GM23338 (cell line): Measurements from ENCODE around the gene PANX3. TPM values are rescaled to one million over a fixed set of nuclear protein-coding genes. Genes with fewer than 3 reads are reported as not detected.

Source experiments
- ATAC-seq: fragments of 200-7000 bp; cut with Tn5 transposase; 3 replicates; pipeline ENCODE4 v1.9.1; 2020
- DNase-seq: peaks from one replicate; pipeline ENCODE4 v3.0.0-alpha.2; 2015; ENCODE audit warnings: low spot score
- H2AFZ ChIP-seq: fragments of 200-600 bp; sonication (generic); 2 replicates; pipeline ENCODE4 v1.8.0; 2016; ENCODE audit warnings: antibody characterized with exemption, mild to moderate bottlenecking, moderate library complexity
- H3F3A ChIP-seq: fragments of 200-600 bp; sonication (generic); replicated peaks from 2 replicates; pipeline ENCODE4 v1.8.0; 2017; ENCODE audit warnings: antibody characterized with exemption, mixed run types, low read depth
- H3K27ac ChIP-seq: fragments of 200-600 bp; sonication (generic); 2 replicates; pipeline ENCODE4 v1.6.1; 2016; ENCODE audit warnings: low read depth
- H3K27me3 ChIP-seq: fragments of 200-600 bp; sonication (generic); 2 replicates; pipeline ENCODE4 v1.8.0; 2016; ENCODE audit warnings: mild to moderate bottlenecking, mixed run types, moderate library complexity; ENCODE audit not compliant: insufficient read depth
- H3K36me3 ChIP-seq: fragments of 200-600 bp; sonication (generic); 2 replicates; pipeline ENCODE4 v1.8.0; 2016; ENCODE audit warnings: mild to moderate bottlenecking; ENCODE audit not compliant: insufficient read depth
- H3K4me1 ChIP-seq: fragments of 200-600 bp; sonication (generic); 2 replicates; pipeline ENCODE4 v1.8.0; 2016; ENCODE audit warnings: mild to moderate bottlenecking, moderate library complexity; ENCODE audit not compliant: insufficient read depth
- H3K4me2 ChIP-seq: fragments of 200-600 bp; sonication (generic); 2 replicates; pipeline ENCODE4 v1.7.1; 2017; ENCODE audit warnings: mixed run types
- H3K4me3 ChIP-seq: fragments of 200-600 bp; sonication (generic); 2 replicates; pipeline ENCODE4 v1.6.1; 2016; ENCODE audit warnings: mixed run types
- H3K79me2 ChIP-seq: fragments of 200-600 bp; sonication (generic); replicated peaks from 2 replicates; pipeline ENCODE4 v1.8.0; 2017; ENCODE audit warnings: mild to moderate bottlenecking; ENCODE audit not compliant: insufficient read depth
- H3K9me2 ChIP-seq: fragments of 200-600 bp; sonication (generic); 2 replicates; pipeline ENCODE4 v1.8.0; 2017; ENCODE audit not compliant: insufficient read depth
- H4K20me1 ChIP-seq: fragments of 200-600 bp; sonication (generic); replicated peaks from 2 replicates; pipeline ENCODE4 v1.8.0; 2017; ENCODE audit warnings: mild to moderate bottlenecking; ENCODE audit not compliant: insufficient read depth
- H3K27ac Mint-ChIP-seq: 2 replicates; pipeline ENCODE4 v1.8.0; 2020; ENCODE audit warnings: inconsistent platforms, mild to moderate bottlenecking, moderate library complexity, mixed read lengths
- H3K27me3 Mint-ChIP-seq: 3 replicates; pipeline ENCODE4 v1.8.0; 2022; ENCODE audit warnings: low read depth, mild to moderate bottlenecking, moderate library complexity, mixed read lengths, inconsistent platforms; ENCODE audit not compliant: insufficient read depth, poor library complexity
- H3K36me3 Mint-ChIP-seq: 3 replicates; pipeline ENCODE4 v1.8.0; 2021; ENCODE audit warnings: low read depth, mild to moderate bottlenecking, inconsistent platforms, moderate library complexity, mixed read lengths
- H3K4me1 Mint-ChIP-seq: 3 replicates; pipeline ENCODE4 v1.8.0; 2020; ENCODE audit warnings: mild to moderate bottlenecking, inconsistent platforms, mixed read lengths
- H3K4me3 Mint-ChIP-seq: 3 replicates; pipeline ENCODE4 v1.8.0; 2021; ENCODE audit warnings: moderate library complexity, mild to moderate bottlenecking, inconsistent platforms, mixed read lengths
- H3K9me3 Mint-ChIP-seq: 3 replicates; pipeline ENCODE4 v1.8.0; 2020; ENCODE audit warnings: moderate library complexity, mild to moderate bottlenecking, inconsistent platforms, mixed read lengths
- CREB1 ChIP-seq: fragments of 250-450 bp; sonication (Bioruptor Pico); IDR thresholded peaks from 2 replicates; pipeline ENCODE4 v1.5.0; 2020; ENCODE audit warnings: low read depth, mild to moderate bottlenecking, moderate library complexity
- CTCF ChIP-seq, 2 experiments: fragments of 200-600 bp in 1 of 2; sonication (generic) in 1 of 2; conservative IDR thresholded peaks; 2 replicates each; pipeline versions ENCODE4 v1.5.1 to v1.6.1; 2016 to 2017; ENCODE audit warnings: antibody characterized with exemption in 2 of 2, low read depth in 2 of 2, mild to moderate bottlenecking in 2 of 2, moderate library complexity in 1 of 2
- ETS1 ChIP-seq: IDR thresholded peaks from 2 replicates; pipeline ENCODE4 v1.6.1; 2016; ENCODE audit warnings: antibody characterized with exemption
- EZH2 ChIP-seq: fragments of 200-600 bp; sonication (generic); IDR thresholded peaks from one replicate; pipeline ENCODE4 v1.8.0; 2017; ENCODE audit warnings: antibody characterized with exemption, mild to moderate bottlenecking, low read depth; ENCODE audit not compliant: unreplicated experiment
- EZH2phosphoT487 ChIP-seq: fragments of 200-600 bp; sonication (generic); IDR thresholded peaks from one replicate; pipeline ENCODE4 v1.8.1; 2018; ENCODE audit warnings: antibody characterized with exemption; ENCODE audit not compliant: unreplicated experiment
- JUNB ChIP-seq: IDR thresholded peaks from one replicate; pipeline ENCODE4 v1.6.1; 2016; ENCODE audit warnings: antibody characterized with exemption; ENCODE audit not compliant: unreplicated experiment
- NANOG ChIP-seq: IDR thresholded peaks from 2 replicates; pipeline ENCODE4 v1.6.1; 2016; ENCODE audit warnings: antibody characterized with exemption, borderline replicate concordance
- POLR2AphosphoS5 ChIP-seq: IDR thresholded peaks from 2 replicates; pipeline ENCODE4 v1.6.1; 2016; ENCODE audit warnings: antibody characterized with exemption, low read depth
- STAT1 ChIP-seq: IDR thresholded peaks from one replicate; pipeline ENCODE4 v1.6.1; 2016; ENCODE audit warnings: antibody characterized with exemption; ENCODE audit not compliant: unreplicated experiment
- ZNF114 ChIP-seq: fragments of 250-450 bp; sonication (Bioruptor Pico); IDR thresholded peaks from 2 replicates; pipeline ENCODE4 v1.5.0; 2020; ENCODE audit warnings: mild to moderate bottlenecking, moderate library complexity
- ZNF331 ChIP-seq: fragments of 250-450 bp; sonication (Bioruptor Pico); IDR thresholded peaks from 2 replicates; pipeline ENCODE4 v1.5.0; 2020; ENCODE audit warnings: low read depth, mild to moderate bottlenecking, moderate library complexity
- polyA plus RNA-seq: library from polyadenylated mRNA; unstranded; fragments of >200 nt; fragmentation: Nextera tagmentation; extraction: Ambion mirVana; gene quantifications from 2 replicates; pipeline ENCODE4 v1.2.1, GENCODE V29; 2016
- total RNA-seq: library from RNA; depleted of rRNA; stranded (reverse); fragments of >200 nt; shearing (Covaris generic); gene quantifications from 2 replicates; pipeline ENCODE4 v1.2.3, GENCODE V29; 2014
- TF ChIP-seq, protein P1 (sequence below): IDR thresholded peaks from one replicate; pipeline ENCODE4 v1.6.1; 2018; ENCODE audit warnings: antibody characterized with exemption; ENCODE audit not compliant: unreplicated experiment
- TF ChIP-seq, protein P2 (sequence below): fragments of 250-450 bp; sonication (Bioruptor Pico); IDR thresholded peaks from 2 replicates; pipeline ENCODE4 v1.5.0; 2020; ENCODE audit warnings: mild to moderate bottlenecking, moderate library complexity

Gene PANX3
- total and polyA plus RNA-seq, 2 experiments from 2014 or later = not detected

GRCh38 chr11:124618863-124619262, 7.6 kb downstream of the PANX3 start:
- Histone ChIP-seq H3K79me2 (peaks cover 10% of the 10 kb centered on the region), H4K20me1 (no peaks in the 10 kb centered on the region), H2AFZ (no peak overlapping the region; the same call in 1 of the 2 replicates), H3K4me1 (peaks cover 5% of the 10 kb centered on the region), H3K4me3 (no peak overlapping the region), H3K27ac (no peak overlapping the region), H3F3A (no peaks in the 10 kb centered on the region), H3K4me2 (no peak overlapping the region), H3K9me2 (no peaks in the 10 kb centered on the region), H3K36me3 (no peaks in the 10 kb centered on the region), H3K27me3 (peaks cover 4% of the 10 kb centered on the region; the same call in 1 of the 2 replicates)
- ATAC-seq (no peak), DNase-seq (no peak)
- no peak for TF ChIP-seq EZH2phosphoT487
- no peak for TF ChIP-seq CREB1 (CRISPR knock-in tag)
- TF ChIP-seq, protein P1, sequence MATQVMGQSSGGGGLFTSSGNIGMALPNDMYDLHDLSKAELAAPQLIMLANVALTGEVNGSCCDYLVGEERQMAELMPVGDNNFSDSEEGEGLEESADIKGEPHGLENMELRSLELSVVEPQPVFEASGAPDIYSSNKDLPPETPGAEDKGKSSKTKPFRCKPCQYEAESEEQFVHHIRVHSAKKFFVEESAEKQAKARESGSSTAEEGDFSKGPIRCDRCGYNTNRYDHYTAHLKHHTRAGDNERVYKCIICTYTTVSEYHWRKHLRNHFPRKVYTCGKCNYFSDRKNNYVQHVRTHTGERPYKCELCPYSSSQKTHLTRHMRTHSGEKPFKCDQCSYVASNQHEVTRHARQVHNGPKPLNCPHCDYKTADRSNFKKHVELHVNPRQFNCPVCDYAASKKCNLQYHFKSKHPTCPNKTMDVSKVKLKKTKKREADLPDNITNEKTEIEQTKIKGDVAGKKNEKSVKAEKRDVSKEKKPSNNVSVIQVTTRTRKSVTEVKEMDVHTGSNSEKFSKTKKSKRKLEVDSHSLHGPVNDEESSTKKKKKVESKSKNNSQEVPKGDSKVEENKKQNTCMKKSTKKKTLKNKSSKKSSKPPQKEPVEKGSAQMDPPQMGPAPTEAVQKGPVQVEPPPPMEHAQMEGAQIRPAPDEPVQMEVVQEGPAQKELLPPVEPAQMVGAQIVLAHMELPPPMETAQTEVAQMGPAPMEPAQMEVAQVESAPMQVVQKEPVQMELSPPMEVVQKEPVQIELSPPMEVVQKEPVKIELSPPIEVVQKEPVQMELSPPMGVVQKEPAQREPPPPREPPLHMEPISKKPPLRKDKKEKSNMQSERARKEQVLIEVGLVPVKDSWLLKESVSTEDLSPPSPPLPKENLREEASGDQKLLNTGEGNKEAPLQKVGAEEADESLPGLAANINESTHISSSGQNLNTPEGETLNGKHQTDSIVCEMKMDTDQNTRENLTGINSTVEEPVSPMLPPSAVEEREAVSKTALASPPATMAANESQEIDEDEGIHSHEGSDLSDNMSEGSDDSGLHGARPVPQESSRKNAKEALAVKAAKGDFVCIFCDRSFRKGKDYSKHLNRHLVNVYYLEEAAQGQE = no peak
- TF ChIP-seq STAT1 = no peak
- no peak for TF ChIP-seq EZH2
- no peak for TF ChIP-seq ETS1
- TF ChIP-seq ZNF114 = no peak
- TF ChIP-seq POLR2AphosphoS5 = no peak
- TF ChIP-seq ZNF331 (CRISPR knock-in tag) = no peak
- TF ChIP-seq, protein P2, sequence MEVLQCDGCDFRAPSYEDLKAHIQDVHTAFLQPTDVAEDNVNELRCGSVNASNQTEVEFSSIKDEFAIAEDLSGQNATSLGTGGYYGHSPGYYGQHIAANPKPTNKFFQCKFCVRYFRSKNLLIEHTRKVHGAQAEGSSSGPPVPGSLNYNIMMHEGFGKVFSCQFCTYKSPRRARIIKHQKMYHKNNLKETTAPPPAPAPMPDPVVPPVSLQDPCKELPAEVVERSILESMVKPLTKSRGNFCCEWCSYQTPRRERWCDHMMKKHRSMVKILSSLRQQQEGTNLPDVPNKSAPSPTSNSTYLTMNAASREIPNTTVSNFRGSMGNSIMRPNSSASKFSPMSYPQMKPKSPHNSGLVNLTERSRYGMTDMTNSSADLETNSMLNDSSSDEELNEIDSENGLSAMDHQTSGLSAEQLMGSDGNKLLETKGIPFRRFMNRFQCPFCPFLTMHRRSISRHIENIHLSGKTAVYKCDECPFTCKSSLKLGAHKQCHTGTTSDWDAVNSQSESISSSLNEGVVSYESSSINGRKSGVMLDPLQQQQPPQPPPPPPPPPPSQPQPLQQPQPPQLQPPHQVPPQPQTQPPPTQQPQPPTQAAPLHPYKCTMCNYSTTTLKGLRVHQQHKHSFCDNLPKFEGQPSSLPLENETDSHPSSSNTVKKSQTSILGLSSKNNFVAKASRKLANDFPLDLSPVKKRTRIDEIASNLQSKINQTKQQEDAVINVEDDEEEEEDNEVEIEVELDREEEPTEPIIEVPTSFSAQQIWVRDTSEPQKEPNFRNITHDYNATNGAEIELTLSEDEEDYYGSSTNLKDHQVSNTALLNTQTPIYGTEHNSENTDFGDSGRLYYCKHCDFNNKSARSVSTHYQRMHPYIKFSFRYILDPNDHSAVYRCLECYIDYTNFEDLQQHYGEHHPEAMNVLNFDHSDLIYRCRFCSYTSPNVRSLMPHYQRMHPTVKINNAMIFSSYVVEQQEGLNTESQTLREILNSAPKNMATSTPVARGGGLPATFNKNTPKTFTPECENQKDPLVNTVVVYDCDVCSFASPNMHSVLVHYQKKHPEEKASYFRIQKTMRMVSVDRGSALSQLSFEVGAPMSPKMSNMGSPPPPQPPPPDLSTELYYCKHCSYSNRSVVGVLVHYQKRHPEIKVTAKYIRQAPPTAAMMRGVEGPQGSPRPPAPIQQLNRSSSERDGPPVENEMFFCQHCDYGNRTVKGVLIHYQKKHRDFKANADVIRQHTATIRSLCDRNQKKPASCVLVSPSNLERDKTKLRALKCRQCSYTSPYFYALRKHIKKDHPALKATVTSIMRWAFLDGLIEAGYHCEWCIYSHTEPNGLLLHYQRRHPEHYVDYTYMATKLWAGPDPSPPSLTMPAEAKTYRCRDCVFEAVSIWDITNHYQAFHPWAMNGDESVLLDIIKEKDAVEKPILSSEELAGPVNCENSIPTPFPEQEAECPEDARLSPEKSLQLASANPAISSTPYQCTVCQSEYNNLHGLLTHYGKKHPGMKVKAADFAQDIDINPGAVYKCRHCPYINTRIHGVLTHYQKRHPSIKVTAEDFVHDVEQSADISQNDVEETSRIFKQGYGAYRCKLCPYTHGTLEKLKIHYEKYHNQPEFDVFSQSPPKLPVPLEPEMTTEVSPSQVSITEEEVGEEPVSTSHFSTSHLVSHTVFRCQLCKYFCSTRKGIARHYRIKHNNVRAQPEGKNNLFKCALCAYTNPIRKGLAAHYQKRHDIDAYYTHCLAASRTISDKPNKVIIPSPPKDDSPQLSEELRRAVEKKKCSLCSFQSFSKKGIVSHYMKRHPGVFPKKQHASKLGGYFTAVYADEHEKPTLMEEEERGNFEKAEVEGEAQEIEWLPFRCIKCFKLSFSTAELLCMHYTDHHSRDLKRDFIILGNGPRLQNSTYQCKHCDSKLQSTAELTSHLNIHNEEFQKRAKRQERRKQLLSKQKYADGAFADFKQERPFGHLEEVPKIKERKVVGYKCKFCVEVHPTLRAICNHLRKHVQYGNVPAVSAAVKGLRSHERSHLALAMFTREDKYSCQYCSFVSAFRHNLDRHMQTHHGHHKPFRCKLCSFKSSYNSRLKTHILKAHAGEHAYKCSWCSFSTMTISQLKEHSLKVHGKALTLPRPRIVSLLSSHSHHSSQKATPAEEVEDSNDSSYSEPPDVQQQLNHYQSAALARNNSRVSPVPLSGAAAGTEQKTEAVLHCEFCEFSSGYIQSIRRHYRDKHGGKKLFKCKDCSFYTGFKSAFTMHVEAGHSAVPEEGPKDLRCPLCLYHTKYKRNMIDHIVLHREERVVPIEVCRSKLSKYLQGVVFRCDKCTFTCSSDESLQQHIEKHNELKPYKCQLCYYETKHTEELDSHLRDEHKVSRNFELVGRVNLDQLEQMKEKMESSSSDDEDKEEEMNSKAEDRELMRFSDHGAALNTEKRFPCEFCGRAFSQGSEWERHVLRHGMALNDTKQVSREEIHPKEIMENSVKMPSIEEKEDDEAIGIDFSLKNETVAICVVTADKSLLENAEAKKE = no peak
- TF ChIP-seq JUNB = no peak
- TF ChIP-seq CTCF (conservative IDR thresholded peaks at IDR 0.05; ENCODE audit: low read depth in 2 of 2) = no peak
- TF ChIP-seq NANOG = no peak
- H3K4me3 Mint-ChIP-seq = no peak overlapping the region
- no peaks in the 10 kb centered on the region; the same call in 2 of the 3 replicates for H3K36me3 Mint-ChIP-seq
- no peak overlapping the region for H3K27ac Mint-ChIP-seq
- H3K9me3 Mint-ChIP-seq = no peaks in the 10 kb centered on the region
- H3K4me1 Mint-ChIP-seq = peaks cover 6% of the 10 kb centered on the region; the same call in 2 of the 3 replicates
- peaks cover 7% of the 10 kb centered on the region for H3K27me3 Mint-ChIP-seq
